ENCODE measurements around the gene ZNF483.

Gene ZNF483

DNA sequence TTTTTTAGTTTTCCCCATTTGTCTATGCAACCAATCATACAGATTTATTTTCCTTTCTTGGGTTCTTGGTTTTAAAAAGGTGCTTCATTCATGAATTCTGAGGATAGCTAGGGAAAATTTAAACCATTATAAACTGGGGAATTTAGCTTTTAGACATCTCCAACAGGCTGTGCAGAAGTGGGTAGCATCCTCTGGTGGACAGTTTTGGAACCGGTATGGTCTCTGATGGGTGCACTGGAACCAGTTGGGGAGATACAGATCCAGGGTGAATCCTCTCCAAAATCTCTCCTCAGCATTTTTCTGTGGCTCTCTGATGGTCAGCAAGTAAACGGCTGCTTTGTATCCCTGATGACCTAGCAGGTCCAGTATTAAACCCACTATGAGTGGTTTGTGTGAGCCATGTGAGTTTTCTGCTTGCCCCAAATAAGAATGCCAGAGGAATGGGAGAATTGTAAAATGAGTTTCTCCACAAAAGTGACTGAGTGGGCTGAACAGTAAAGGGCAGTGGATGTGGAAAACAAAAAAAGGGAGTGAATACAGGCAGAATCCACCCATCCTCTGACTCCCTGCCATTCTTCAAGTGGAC lies 97.0 kb downstream of the ZNF483 start:
- Histone ChIP-seq H3K4me3 (ENCODE audit: low read length) (no peak overlapping the region), H3K4me1 (ENCODE audit: control insufficient read depth, low read depth, low read length) (no peaks in the 10 kb centered on the region), H3K27ac (ENCODE audit: low read length) (no peak overlapping the region), H3K9me3 (ENCODE audit: control insufficient read depth, low read depth, low read length) (no peaks in the 10 kb centered on the region), H3K36me3 (ENCODE audit: control insufficient read depth, low read depth, low read length) (no peaks in the 10 kb centered on the region), H3K27me3 (ENCODE audit: control insufficient read depth, insufficient read depth, low read length) (no peaks in the 10 kb centered on the region), H3K9ac (ENCODE audit: low read length) (no peak overlapping the region)

DNA sequence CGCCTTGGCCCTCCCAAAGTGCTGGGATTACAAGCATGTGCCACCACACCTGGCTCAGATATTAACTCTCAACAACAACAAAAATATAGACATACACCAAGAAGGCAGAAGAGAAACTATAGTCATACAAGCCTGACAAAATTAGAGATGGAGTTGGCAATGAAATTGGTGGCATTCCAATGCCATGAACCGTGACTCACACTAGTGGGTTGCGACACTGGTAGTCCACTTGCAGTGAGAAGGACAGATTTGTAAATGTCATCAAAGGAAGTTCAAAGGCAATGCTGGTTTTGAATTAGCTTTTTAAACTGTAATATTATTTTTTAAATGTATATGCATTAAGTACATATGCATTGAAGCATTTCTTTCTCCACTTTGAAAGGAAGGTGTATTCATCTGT lies 97.6 kb downstream of the ZNF483 start:
- H3K9ac ChIP-seq (ENCODE audit: low read length) = no peak overlapping the region

More for the DNA sequence above, 97.6 kb downstream of the ZNF483 start:
- Histone ChIP-seq H3K27me3 (ENCODE audit: control insufficient read depth, insufficient read depth, low read length) (no peaks in the 10 kb centered on the region), H3K4me3 (ENCODE audit: low read length) (no peak overlapping the region), H3K9me3 (ENCODE audit: control insufficient read depth, low read depth, low read length) (no peaks in the 10 kb centered on the region), H3K27ac (ENCODE audit: low read length) (no peak overlapping the region), H3K36me3 (ENCODE audit: control insufficient read depth, low read depth, low read length) (no peaks in the 10 kb centered on the region), H3K4me1 (ENCODE audit: control insufficient read depth, low read depth, low read length) (no peaks in the 10 kb centered on the region)
